GM18498 (cell line): ENCODE measurements around the gene MITF.

Source experiments
- ATAC-seq: cut with Tn5 transposase; IDR thresholded peaks from one replicate; pipeline ENCODE4 v1.9.1; 2021; ENCODE audit warnings: mild to moderate bottlenecking, moderate library complexity; ENCODE audit not compliant: unreplicated experiment

MITF gene, protein sequence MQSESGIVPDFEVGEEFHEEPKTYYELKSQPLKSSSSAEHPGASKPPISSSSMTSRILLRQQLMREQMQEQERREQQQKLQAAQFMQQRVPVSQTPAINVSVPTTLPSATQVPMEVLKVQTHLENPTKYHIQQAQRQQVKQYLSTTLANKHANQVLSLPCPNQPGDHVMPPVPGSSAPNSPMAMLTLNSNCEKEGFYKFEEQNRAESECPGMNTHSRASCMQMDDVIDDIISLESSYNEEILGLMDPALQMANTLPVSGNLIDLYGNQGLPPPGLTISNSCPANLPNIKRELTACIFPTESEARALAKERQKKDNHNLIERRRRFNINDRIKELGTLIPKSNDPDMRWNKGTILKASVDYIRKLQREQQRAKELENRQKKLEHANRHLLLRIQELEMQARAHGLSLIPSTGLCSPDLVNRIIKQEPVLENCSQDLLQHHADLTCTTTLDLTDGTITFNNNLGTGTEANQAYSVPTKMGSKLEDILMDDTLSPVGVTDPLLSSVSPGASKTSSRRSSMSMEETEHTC

DNA sequence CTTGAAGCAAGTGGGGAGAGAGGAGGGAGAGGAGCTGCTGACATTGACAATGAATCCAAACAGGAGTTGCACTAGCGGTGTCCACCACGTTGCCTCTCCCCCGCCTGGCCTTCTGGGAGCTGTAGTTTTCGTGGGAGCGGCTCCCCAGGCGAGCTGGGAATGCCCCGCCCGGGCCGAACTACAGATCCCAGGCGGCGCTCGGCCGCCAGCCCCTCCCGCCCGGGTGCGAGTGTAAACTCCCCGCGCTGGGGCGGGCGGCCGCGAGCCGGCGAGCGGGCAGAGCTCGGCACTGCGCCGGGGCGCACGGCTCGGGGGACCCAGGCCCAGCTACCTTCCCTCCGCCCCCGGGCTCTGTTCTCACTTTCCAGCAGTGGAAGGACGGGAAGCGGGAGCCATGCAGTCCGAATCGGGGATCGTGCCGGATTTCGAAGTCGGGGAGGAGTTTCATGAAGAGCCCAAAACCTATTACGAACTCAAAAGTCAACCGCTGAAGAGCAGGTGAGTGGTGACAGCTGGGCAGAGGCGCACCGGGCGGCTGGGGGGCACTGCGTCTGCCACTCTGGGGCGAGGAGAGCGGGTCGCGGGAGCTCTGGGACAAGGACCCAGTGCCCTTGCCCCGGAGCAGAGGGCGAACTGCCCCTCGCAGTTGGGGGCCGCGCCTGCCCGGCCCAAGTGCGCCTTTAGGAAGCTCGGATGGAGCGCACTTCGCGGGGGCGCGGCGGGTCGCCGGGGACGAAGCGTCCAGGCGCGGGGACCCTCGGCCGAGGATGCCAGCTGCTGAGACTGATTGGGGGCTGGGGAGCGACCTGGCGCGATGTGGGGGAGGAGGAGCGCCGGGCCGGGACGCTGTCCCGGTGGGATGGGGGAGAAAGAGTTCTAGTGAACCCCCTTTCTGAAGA lies at the start of gene MITF:
Gene MITF, plus strand, starts transcription at position 261 of the 899 bp plus-strand sequence. Its CDS starts 134 bp downstream, at position 395.
- peak; percentile 98 for ATAC-seq

DNA sequence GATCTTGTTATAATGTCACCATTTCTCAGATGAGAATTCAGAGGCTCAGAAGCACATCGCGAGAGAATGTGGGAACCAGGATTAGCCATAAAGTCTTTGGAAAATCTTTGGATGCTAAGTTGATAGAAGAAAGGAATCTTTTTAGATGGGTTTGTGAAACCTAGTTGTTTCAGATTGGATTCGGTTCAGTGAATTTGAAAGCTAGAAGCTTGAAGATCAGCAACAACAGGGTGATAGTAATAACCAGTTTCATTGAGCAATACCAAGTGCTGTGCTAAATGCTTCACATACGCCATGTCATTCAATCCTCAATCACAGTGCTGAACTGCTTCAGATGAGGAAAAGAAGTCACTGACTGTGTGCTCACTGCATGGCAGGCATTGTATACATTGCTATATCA lies 47.4 kb upstream of the MITF start:
- no peak for ATAC-seq

DNA sequence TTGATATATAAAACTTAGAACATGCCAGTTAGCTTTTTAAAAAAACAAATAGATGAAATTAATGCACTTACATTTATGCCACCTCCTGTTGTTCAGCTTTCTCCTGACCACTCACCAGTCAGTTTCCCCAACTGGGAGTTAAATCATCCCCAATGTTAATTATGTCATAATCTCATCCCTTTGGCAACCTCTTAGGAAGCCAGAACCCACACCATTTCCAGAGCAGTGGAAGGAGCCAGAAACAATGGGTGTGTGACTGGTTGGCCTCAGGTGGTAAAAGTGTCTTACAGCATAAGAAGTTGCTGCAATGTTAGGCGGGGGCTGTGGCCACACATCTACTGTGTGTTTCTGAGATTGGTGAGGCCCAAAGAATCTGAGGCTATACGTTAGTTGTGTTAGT lies 46.5 kb upstream of the MITF start:
- ATAC-seq, result no peak

DNA sequence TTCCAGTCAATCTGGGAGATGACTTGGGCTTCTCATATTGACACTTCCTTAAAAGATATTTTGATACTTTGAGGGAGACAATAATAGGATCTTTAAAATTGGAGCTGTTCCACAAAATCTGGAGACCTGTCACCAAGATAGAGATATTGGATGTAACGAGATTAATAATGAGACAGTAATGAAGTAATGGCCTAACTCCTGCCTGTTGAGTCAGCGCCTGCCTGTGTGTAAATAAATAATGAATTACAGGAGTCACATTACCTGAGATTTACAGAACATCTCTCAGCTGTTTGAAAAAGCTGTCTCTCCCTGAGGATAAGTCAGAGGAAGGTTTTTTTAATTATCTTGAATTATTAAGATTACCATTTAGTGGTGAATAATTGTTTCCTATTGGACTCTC lies 43.8 kb upstream of the MITF start:
- ATAC-seq, result no peak

DNA sequence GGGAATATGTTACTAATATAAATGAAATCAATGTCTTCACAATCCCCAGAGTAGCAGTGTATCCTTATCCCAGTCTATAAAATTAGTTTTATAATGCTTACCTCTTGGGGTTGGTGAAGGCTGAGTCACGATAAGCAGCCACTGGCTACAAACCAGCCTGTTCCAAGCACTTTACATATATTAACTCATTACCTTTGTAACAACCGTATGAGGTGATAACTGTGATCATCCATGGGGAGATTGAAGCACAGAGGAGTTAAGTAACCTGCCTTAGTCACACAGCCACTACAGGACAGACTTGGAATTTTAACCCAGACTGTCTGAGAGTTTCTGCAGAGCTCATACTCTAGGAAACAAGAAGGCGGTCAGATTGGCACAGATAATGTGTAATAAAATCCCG lies 43.3 kb upstream of the MITF start:
- ATAC-seq, result no peak

DNA sequence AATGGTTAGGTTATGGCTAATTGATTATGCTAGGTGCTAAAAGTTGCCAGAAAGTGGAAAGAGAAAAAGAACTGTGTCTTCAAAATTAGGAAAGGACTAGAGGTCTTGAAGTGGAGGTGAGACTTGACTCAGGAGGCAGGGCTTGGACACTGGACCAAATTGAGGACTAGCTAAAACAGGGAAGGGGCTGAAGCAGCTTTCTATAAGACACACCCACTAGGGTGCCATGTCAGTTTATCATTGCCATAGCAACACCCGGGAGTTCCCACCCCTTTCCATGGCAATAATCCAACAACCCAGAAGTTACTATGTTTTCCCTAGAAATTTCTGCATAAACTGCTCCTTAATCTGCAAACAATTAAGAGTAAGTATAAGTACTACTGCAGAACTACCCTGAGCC lies 42.9 kb upstream of the MITF start:
- no peak for ATAC-seq

DNA sequence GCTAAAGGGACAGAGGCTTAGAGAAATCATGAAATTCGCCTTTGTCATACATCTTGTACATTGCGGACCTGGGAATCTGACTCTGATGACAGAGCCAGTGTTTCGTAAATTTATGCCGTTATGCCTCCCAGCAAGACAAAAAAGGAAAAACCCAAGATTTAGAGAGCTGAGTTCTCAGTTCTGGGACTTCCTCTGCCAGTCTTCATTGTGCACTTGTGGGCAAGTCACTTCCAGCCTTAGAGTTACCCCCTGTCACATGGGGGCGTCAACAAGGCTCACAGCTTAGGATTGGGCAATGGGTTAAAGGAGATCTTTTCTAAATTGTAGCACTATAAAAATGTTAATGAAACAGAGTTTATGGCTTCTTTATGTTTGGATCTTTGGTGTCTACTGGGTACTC lies 41.9 kb upstream of the MITF start:
- no peak for ATAC-seq

DNA sequence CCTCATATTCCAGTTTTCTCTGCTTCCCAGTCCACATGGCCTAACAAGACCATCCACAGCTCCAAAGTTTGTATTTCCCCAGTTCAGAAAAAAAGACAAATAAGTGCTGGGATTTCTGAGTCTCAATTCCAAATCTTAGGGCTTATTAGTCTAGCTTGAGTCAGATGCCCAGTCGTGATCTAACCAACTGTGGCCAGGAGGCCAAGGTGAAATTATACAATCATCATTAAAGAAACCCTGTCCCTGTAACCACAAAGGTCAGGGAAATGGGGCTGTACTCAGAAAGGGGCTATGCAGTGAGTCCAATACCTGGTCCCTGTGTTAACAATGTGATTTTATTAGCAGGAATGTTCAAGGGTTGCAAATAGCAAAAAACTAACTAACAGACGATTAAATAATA lies 40.5 kb upstream of the MITF start:
- ATAC-seq, result no peak

DNA sequence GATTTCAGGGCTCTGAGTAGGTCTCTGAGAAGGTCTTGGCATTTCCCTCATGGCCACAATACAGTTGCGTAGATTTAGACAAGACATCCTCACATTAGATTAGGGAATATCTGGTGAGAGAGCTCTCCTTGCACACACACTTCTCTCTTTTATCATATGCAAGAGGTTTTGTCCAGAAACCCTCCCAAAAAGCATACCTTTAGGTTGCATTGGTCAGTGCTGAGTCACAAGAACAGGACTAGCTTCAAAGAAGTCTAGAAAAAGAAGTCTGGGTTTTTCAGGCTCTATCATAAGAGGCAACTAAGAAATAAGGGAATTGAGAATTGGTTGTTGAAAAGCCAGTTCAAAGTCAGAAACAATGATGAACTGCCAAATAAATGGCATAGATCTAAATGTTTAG lies 40.1 kb upstream of the MITF start:
- no peak for ATAC-seq

DNA sequence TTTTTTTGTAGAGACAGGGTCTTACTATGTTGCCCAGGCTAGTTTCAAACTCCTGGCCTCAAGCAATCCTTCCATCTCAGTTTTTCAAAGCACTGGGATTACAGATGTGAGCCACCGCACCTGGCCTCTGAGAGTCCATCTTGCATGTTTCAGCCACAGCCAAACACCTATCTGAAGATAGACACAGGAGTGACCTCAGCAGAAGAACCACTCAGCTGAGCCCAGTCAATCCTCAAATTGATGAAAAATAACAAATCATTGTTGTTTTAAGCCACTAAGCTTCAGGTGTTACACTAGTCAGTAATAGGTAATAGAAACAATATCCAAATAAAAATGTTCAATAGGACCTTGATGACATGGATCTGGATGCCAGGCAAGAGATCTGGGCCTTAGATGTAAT lies 38.3 kb upstream of the MITF start:
- no peak for ATAC-seq

DNA sequence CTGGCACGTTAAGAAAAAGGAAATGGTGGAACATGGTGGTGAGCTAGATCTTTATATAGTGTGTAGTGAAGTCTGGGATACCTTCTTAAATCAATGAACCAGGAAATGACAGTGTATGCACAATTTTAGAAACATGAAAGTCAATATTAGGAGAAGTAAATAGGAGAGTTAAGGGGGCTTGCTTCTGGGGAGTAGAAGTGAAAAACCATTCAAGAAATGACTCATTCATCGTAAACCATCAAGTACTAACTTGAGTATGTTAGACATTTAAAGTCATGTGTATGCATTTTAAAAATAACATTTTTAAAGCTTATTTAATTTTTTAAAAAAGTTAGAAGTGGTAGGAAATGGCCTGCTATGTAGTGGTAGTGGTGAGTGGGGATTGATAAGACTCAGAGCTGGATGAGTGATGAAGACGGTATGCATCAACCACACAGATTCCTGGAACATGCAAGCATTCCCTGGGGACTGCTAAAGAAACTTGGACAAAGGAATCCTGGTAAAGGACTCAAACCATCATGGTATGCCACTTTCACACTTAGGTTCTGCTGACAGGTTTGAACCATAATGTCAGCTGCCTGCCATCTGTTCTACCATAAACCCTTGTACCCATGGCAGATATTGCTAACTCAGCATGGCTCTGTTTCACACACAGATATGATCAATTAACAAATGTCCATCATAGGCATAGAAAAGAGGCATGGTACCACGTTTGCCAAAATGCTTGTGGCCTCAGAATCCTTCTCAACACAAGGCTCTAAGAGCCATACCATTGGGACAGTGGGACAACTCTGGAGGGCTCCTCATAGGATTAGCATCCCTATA lies 28.9 kb upstream of the MITF start:
- ATAC-seq, result no peak

DNA sequence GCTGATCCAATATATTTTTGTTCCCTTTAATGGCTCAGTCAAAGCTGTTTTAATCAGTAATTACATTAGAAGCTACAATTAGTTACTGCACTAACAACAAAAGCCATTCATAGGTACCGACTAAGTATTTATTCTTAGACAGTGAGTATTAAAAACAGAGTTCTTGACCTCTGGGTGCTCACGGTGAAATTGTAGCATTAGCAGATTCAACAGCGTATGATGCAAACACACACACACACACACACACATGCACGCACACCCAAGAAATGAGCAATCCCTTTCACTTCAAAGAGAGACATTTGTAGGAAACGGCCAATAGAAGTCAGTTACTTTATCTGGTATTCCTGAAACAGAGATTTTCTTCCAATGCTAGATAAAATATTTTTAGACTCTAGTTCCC lies 27.0 kb upstream of the MITF start:
- ATAC-seq, result no peak

DNA sequence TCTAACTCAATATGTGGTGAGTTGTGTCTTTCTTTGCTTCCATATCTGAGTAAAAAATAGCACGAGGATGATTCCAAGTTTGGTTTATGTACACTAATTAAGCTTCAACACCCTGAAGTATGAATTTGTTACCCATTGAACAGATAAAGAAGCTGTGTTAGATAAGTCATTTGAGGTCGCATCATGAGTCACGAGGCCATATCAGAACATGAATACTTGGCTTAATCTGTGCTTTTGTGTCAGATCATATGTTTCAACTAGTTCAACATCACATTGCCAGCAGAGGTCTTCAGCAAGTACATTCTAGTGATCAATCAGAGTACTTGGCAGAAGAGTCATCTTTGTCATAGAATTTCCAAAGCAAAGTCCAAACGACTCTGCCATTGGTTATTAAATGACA lies 26.3 kb upstream of the MITF start:
- no peak for ATAC-seq

DNA sequence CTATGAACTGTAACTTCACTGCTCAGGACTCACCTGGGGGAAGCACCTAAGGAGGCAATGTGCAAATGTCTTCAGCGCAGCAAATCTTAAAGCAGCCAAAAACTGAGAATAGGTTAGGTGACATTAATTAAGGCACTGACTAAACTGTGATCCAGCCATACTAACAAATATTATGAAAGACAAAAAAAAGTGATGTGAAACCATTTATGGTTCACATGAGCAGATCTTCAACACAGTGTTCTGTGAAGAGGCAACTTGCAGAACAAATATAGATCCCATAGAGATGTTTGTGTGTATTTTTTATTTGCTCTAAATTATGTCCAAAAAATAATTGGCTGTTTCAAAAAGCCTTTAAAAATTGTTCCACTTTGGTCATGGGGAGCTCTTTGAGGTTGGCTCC lies 24.1 kb upstream of the MITF start:
- peak; percentile 46 for ATAC-seq

DNA sequence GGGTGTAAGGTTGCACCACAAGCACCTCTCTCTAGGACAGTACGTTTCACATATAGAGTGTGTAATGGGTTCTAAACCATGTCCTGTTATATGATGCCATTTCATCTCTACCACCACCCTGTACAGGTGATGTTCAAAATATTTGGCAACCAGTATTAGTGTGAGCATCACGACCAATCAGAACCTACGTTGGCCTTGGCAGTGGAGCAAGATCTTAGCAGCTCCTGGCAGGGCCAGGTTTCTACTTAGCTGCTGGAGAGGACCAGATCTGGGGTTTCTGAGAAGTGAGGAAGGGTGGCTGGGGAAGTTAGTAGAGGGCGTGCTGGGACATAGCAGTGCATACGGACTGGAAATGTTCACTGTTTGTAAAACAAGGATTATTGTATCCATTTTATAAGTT lies 23.1 kb upstream of the MITF start:
- ATAC-seq, result no peak

DNA sequence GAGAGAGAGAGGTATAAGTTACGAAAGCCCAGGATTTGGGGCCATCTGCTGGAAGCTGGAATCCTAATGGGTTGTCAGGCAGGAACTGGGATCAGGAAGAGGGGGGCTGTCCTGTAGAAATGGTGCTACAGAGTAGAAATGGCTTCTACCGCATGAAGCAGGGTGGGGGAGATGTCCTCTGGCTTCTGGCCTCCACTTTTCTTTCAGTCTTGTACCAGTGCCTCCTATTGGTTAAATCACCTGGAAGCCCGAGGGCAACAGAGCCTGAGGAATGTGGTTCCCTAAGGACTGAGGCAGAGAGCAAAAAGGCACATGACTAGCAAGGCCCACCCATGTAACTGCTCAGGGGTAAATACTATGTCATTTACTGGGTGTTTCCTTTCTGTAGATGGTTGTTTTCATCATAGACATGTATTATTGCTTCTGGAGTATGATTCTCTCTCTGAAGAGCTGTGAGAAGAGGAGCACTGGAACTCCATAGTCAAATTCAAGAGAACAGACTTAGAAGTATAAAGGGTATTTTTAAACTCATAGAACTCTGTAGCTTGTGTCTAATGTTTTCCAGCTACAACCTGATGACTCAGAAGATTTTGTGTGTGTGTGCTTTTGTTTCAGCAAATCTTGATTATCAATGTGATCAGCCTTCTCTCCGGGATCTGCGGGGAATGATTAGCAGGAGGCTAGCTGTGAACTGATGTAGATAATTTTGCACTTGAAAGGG lies 20.2 kb upstream of the MITF start:
- ATAC-seq, result no peak

DNA sequence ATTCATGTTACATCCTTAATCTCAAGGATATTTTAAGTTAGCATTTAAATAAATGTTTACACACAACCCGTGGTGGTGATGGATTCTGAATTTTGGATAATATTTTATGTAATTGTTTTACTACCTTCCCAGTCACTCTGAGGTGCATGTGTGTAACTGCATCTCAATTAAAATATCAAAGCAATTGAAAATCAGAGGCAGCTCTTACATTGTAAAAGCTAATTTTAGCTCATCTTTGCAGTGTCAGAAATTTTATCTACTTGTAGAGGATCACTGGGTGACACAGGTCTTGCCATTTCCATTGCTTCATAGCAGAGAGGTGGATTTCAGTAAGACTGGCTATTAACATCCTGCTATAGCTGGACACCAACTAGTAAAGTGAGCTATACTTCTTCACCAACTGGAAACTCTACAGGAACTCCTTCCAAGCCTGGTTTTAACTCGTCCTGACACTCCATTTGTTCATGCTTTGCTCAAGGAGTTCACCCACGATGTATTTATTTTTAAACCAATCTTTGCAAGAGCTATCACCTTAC lies 19.6 kb upstream of the MITF start:
- ATAC-seq, result no peak

DNA sequence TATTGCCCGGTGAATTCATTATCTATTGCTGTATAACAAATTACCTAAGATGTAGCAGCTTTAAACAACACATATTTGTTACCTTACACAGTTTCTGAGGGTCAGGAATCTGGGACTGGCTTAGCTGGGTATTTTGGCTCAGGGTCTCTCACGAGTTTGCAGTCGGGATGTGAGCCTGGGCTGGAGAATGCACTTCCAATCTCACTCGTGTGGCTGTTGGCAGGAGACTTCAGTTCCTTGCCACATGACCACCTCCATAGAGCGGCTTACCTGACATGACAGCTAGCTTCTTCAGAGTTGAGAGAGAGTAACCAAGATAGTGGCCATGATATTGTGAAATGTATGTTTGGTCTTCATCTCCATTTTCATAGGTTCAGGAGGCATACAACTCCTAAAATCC lies 18.4 kb upstream of the MITF start:
- ATAC-seq, result no peak

DNA sequence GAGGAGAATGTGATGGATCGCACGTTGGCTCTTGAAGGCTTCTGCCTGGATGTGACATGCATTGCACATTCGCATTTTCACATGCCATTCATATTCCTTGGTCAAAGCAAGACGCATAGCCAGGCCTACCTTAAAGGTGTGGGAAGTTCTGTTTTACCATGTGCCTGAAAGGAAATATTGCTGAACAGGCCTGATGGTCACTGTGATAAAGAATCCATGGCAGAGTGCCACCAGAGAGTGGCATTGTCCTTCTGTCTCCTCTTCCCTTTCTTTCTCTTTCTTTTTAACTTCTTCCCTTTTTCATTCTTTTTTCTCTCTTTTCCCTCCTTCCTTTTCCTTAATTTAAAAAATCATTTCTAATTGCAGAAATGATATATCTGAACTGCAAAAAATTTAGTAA lies 15.9 kb upstream of the MITF start:
- ATAC-seq, result no peak
